Measurements from ENCODE around the gene GNG7.

GNG7 gene

DNA sequence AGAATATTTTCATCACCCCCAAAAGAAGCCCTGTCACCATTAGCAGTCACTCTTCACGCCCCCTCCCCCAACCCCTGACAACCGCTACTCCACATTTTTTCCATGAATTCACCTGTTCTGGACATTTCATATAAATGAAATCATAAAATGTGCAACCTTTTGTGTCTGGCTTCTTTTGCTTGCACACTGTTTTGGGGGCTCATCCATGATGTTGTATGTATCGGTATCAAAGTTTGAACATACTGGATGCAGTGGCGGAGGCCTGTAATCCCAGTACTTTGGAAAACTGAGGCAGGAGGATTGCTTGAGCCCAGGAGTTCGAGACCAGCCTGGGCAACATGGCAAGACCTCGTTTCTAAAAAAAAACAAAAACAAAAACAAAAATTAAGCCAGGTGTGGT lies 219.4 kb downstream of the GNG7 start:
- ATAC-seq = no peak
- TF ChIP-seq GLIS3 (CRISPR knock-in tag; IDR thresholded peaks at IDR 0.05) (no peak), ISL1 (CRISPR knock-in tag; IDR thresholded peaks at IDR 0.05) (no peak), PPARA (CRISPR knock-in tag; IDR thresholded peaks at IDR 0.05; ENCODE audit: borderline replicate concordance) (no peak), ZNF565 (CRISPR knock-in tag; conservative IDR thresholded peaks at IDR 0.05; ENCODE audit: low read depth) (no peak), TCF4 (CRISPR knock-in tag; IDR thresholded peaks at IDR 0.05; ENCODE audit: borderline replicate concordance) (no peak), ZFP3 (CRISPR knock-in tag; IDR thresholded peaks at IDR 0.05) (no peak), ZNF8 (CRISPR knock-in tag; IDR thresholded peaks at IDR 0.05) (no peak), OSR1 (CRISPR knock-in tag; IDR thresholded peaks at IDR 0.05) (no peak)
- TF ChIP-seq, protein P1, sequence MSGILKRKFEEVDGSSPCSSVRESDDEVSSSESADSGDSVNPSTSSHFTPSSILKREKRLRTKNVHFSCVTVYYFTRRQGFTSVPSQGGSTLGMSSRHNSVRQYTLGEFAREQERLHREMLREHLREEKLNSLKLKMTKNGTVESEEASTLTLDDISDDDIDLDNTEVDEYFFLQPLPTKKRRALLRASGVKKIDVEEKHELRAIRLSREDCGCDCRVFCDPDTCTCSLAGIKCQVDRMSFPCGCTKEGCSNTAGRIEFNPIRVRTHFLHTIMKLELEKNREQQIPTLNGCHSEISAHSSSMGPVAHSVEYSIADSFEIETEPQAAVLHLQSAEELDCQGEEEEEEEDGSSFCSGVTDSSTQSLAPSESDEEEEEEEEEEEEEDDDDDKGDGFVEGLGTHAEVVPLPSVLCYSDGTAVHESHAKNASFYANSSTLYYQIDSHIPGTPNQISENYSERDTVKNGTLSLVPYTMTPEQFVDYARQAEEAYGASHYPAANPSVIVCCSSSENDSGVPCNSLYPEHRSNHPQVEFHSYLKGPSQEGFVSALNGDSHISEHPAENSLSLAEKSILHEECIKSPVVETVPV (CRISPR knock-in tag; IDR thresholded peaks at IDR 0.05) = no peak

DNA sequence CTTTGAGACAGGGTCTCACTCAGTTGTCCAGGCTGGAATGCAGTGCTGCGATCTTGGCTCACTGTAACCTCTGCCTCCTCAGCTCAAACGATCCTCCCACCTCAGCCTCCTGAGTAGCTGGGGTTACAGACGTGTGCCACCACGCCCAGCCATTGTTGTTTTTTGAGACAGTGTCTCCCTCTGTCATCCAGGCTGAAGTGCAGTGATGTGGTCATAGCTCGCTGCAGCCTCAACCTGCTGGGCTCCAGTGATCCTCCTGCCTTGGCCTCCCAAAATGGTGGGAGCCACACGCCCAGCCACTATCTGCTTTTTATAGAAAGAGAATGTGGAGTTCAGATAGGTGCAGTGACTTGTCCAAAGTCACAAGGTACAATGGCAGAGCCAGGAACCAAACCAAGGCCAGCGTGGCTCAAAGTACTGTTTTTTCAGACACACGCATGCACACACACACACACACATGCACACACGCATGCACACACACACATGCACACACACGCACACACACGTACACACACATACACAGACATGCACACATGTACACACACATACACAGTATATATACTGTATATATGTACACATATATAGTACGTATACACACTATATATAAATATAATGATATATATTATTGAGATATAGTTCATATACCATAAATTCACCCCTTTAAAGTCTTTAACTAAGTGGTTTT lies 220.0 kb downstream of the GNG7 start:
- TF ChIP-seq ZFP30 (CRISPR knock-in tag; IDR thresholded peaks at IDR 0.05) = no peak
- no peak for ATAC-seq

DNA sequence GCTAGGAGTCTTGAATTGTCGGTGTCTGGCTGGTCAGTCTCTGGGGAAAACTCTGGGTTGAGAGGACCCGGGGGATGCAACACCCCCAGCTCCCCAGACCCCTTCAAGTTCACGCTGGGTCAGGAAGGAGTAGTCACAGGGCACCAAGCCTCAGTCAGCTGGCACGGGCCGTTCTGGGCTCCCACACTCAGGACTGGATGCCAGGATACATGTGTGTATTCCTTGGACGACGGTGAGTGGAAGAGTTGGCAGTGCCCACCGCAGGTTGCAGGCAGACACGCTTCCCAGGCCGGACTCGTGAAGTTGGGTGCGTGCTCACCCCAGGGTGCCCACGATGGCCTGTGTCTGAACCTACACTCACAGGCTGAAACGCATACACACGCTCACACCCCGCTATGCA lies 221.0 kb downstream of the GNG7 start:
- TF ChIP-seq ESRRG (CRISPR knock-in tag; IDR thresholded peaks at IDR 0.05) = no peak
- TF ChIP-seq ZNF70 (CRISPR knock-in tag; IDR thresholded peaks at IDR 0.05) = no peak
- no peak for TF ChIP-seq TCF4 (CRISPR knock-in tag; IDR thresholded peaks at IDR 0.05; ENCODE audit: borderline replicate concordance)
- TF ChIP-seq, protein P1 (CRISPR knock-in tag; IDR thresholded peaks at IDR 0.05) = no peak
- TF ChIP-seq, protein P2, sequence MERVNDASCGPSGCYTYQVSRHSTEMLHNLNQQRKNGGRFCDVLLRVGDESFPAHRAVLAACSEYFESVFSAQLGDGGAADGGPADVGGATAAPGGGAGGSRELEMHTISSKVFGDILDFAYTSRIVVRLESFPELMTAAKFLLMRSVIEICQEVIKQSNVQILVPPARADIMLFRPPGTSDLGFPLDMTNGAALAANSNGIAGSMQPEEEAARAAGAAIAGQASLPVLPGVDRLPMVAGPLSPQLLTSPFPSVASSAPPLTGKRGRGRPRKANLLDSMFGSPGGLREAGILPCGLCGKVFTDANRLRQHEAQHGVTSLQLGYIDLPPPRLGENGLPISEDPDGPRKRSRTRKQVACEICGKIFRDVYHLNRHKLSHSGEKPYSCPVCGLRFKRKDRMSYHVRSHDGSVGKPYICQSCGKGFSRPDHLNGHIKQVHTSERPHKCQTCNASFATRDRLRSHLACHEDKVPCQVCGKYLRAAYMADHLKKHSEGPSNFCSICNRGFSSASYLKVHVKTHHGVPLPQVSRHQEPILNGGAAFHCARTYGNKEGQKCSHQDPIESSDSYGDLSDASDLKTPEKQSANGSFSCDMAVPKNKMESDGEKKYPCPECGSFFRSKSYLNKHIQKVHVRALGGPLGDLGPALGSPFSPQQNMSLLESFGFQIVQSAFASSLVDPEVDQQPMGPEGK (CRISPR knock-in tag; IDR thresholded peaks at IDR 0.05; ENCODE audit: borderline replicate concordance) = no peak
- TF ChIP-seq BACH2 (CRISPR knock-in tag; IDR thresholded peaks at IDR 0.05; ENCODE audit: borderline replicate concordance) = no peak
- TF ChIP-seq, protein P3, sequence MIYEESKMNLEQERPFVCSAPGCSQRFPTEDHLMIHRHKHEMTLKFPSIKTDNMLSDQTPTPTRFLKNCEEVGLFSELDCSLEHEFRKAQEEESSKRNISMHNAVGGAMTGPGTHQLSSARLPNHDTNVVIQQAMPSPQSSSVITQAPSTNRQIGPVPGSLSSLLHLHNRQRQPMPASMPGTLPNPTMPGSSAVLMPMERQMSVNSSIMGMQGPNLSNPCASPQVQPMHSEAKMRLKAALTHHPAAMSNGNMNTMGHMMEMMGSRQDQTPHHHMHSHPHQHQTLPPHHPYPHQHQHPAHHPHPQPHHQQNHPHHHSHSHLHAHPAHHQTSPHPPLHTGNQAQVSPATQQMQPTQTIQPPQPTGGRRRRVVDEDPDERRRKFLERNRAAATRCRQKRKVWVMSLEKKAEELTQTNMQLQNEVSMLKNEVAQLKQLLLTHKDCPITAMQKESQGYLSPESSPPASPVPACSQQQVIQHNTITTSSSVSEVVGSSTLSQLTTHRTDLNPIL (CRISPR knock-in tag; IDR thresholded peaks at IDR 0.05; ENCODE audit: low read depth) = no peak
- ATAC-seq = no peak

DNA sequence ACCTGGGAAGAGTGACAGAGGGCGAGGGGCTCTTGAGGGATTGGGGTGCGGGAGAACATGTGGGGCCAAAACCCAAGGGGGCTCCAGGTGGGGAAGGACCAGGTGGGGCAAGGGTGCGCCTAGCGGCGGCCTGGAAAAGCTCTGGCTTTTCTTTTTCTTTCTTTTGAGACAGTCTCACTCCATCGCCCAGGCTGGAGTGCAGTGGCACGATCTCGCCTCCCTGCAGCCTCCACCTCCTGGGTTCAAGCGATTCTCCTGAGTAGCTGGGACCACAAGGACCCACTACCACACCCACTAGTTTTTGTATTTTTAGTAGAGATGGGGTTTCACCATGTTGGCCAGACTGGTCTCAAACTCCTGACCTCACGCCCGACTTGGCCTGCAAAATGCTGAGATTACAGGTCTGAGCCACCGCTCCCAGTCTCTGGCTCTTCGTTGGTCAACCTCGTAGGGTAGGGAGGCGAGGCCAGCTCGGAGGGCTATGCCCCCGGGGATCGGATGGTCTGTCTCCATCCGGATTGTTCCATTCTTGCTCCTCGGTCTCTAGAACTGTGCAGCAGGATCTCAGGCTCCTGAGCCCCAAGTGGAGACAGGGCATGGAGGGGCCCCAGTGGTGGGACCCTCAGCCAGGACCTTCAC lies 222.8 kb downstream of the GNG7 start:
- ATAC-seq = no peak; the same call in 2 of the 3 replicates
- TF ChIP-seq ZFP3 (CRISPR knock-in tag; IDR thresholded peaks at IDR 0.05) (no peak), BACH2 (CRISPR knock-in tag; IDR thresholded peaks at IDR 0.05; ENCODE audit: borderline replicate concordance) (no peak), TCF4 (CRISPR knock-in tag; IDR thresholded peaks at IDR 0.05; ENCODE audit: borderline replicate concordance) (no peak), ARNTL (CRISPR knock-in tag; IDR thresholded peaks at IDR 0.05; ENCODE audit: borderline replicate concordance, low read depth) (no peak), ZNF70 (CRISPR knock-in tag; IDR thresholded peaks at IDR 0.05) (no peak), GLIS3 (CRISPR knock-in tag; IDR thresholded peaks at IDR 0.05) (no peak), CSDC2 (CRISPR knock-in tag; IDR thresholded peaks at IDR 0.05) (no peak), RARB (CRISPR knock-in tag; IDR thresholded peaks at IDR 0.05) (no peak)

DNA sequence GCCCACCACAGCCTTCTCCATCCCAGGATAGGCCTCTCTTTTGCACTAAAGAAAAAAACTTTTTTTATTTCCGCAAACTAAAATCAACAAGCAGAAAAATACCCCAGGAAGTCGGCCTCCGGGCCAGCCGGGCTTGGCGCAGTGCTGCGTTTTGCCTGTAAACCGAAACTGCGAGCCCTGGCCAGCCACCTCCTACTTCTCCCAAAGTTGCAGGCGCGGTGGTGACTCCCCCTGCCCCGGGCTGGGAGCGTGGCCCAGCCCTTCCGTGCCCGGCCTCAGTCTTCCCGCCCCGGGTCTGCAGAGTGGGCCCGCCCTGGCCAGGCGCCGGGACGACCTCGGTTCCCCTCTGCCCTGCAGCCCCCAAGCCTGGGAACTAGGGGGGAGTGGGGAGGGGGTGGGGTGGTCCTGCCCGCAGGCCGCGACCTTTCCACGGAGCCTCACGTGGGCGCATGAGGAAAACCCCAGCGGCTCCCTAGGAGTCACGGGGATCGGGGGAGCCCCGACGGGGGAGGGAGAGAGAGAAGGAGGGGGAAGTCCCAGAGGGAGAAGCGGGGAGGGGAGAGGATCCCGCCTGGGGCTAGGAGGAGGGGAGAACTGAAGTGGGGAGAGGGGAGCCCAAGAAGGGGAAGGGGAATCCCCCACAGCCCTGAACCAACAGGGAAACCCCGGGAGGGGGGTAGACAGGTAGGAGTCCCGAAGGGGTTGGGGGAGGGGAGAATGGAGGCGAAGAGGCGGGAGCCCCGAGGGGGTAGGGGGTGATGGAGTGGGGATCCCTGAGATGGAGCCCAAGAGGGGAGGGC lies 223.5 kb downstream of the GNG7 start:
- peak; percentile 38 for ATAC-seq
- TF ChIP-seq ZFP30 (CRISPR knock-in tag; IDR thresholded peaks at IDR 0.05) (no peak), GLIS3 (CRISPR knock-in tag; IDR thresholded peaks at IDR 0.05) (no peak), TCF4 (CRISPR knock-in tag; IDR thresholded peaks at IDR 0.05; ENCODE audit: borderline replicate concordance) (no peak), SNAI2 (CRISPR knock-in tag; IDR thresholded peaks at IDR 0.05) (no peak), ZC3H10 (CRISPR knock-in tag; IDR thresholded peaks at IDR 0.05) (no peak), RARB (CRISPR knock-in tag; IDR thresholded peaks at IDR 0.05) (no peak), ZNF70 (CRISPR knock-in tag; IDR thresholded peaks at IDR 0.05) (no peak)
- TF ChIP-seq, protein P2 (CRISPR knock-in tag; IDR thresholded peaks at IDR 0.05; ENCODE audit: borderline replicate concordance) = no peak
- TF ChIP-seq, protein P4, sequence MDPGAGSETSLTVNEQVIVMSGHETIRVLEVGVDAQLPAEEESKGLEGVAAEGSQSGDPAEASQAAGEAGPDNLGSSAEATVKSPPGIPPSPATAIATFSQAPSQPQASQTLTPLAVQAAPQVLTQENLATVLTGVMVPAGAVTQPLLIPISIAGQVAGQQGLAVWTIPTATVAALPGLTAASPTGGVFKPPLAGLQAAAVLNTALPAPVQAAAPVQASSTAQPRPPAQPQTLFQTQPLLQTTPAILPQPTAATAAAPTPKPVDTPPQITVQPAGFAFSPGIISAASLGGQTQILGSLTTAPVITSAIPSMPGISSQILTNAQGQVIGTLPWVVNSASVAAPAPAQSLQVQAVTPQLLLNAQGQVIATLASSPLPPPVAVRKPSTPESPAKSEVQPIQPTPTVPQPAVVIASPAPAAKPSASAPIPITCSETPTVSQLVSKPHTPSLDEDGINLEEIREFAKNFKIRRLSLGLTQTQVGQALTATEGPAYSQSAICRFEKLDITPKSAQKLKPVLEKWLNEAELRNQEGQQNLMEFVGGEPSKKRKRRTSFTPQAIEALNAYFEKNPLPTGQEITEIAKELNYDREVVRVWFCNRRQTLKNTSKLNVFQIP (CRISPR knock-in tag; IDR thresholded peaks at IDR 0.05; ENCODE audit: borderline replicate concordance, low read depth) = no peak
